GM12878 (cell line): Measurements from ENCODE around the gene SEC22C. TPM values are rescaled to one million over a fixed set of nuclear protein-coding genes. Genes with fewer than 3 reads are reported as not detected.

Experiments used
- ATAC-seq: fragments of 200-7000 bp; cut with Tn5 transposase; 3 replicates; pipeline ENCODE4 v1.9.1; 2020; ENCODE audit warnings: mild to moderate bottlenecking, moderate library complexity
- BruUV-seq: library from RNA; stranded (reverse); fragments of 400-500 nt; replicated peaks from 2 replicates; lab custom pipeline; 2021; lab: Mats Ljungman, UMichigan
- CTCF ChIA-PET: fragments of 300-600 bp; sonication (Branson Sonifier 250); formaldehyde crosslinking; extraction: SDS; loops from one replicate; lab custom pipeline; 2021; ENCODE audit warnings: inconsistent platforms; lab: Yijun Ruan, JAX
- POLR2A ChIA-PET: fragments of 350-600 bp; formaldehyde crosslinking; extraction: SDS; loops from one replicate; lab custom pipeline; 2021; ENCODE audit warnings: inconsistent platforms; lab: Charles Lee
- RAD21 ChIA-PET: fragments of 300-600 bp; sonication (Branson Sonifier 250); formaldehyde crosslinking; loops from one replicate; lab custom pipeline; 2023; ENCODE audit warnings: antibody characterized with exemption; ENCODE audit not compliant: unreplicated experiment; lab: Charles Lee
- SMC1A ChIA-PET: fragments of 300-600 bp; sonication (Branson Sonifier 250); formaldehyde crosslinking; loops from one replicate; lab custom pipeline; 2023; ENCODE audit not compliant: unreplicated experiment, uncharacterized antibody; lab: Charles Lee
- DNase-seq: peaks from one replicate; pipeline ENCODE4 v3.0.0-alpha.2; 2011; ENCODE audit warnings: low read depth, low spot score
- FAIRE-seq: peaks from 3 replicates; lab custom pipeline; 2011; peaks lifted over from hg19 to GRCh38; lab: Jason Lieb, UNC
- H2AFZ ChIP-seq: 2 replicates; pipeline ENCODE4 v1.6.0; 2011; ENCODE audit warnings: low read depth, low read length, control low read depth; ENCODE audit not compliant: control insufficient read depth
- H3K27ac ChIP-seq: 2 replicates; pipeline ENCODE4 v1.5.1; 2011; ENCODE audit warnings: control low read depth; ENCODE audit not compliant: control insufficient read depth, insufficient read depth
- H3K27me3 ChIP-seq, 2 experiments: replicated peaks in 1 of 2; 2 replicates each; pipeline versions ENCODE4 v1.6.0 to v1.6.1; 2011; ENCODE audit warnings: low read length in 1 of 2; ENCODE audit not compliant: control insufficient read depth in 2 of 2, insufficient read depth in 2 of 2
- H3K36me3 ChIP-seq, 2 experiments: 2 replicates each; pipeline ENCODE4 v1.5.1; 2011; ENCODE audit warnings: low read length in 1 of 2; ENCODE audit not compliant: control insufficient read depth in 2 of 2, insufficient read depth in 2 of 2
- H3K4me1 ChIP-seq: 2 replicates; pipeline ENCODE4 v1.6.1; 2011; ENCODE audit warnings: mild to moderate bottlenecking, low read length, moderate library complexity, mixed read lengths; ENCODE audit not compliant: control insufficient read depth, insufficient read depth
- H3K4me2 ChIP-seq: 2 replicates; pipeline ENCODE4 v1.6.0; 2011; ENCODE audit warnings: control low read depth; ENCODE audit not compliant: control insufficient read depth, insufficient read depth
- H3K4me3 ChIP-seq: fragments of 200-600 bp; sonication (generic); 2 replicates; pipeline ENCODE4 v1.5.1; 2016
- H3K79me2 ChIP-seq: 2 replicates; pipeline ENCODE4 v1.6.0; 2011; ENCODE audit warnings: low read length; ENCODE audit not compliant: control insufficient read depth, insufficient read depth
- H3K9ac ChIP-seq: 2 replicates; pipeline ENCODE4 v1.8.0; 2011; ENCODE audit warnings: low read length, control low read depth, mixed read lengths; ENCODE audit not compliant: control insufficient read depth, insufficient read depth
- H3K9me3 ChIP-seq: replicated peaks from 3 replicates; pipeline ENCODE4 v1.5.1; 2011; ENCODE audit warnings: mild to moderate bottlenecking, low read length; ENCODE audit not compliant: control insufficient read depth, insufficient read depth
- H4K20me1 ChIP-seq: 2 replicates; pipeline ENCODE4 v1.6.0; 2011; ENCODE audit not compliant: control insufficient read depth, insufficient read depth
- BACH1 ChIP-seq: fragments of 450-650 bp; IDR thresholded peaks from 2 replicates; pipeline ENCODE4 v1.6.1; 2017; ENCODE audit warnings: mild to moderate bottlenecking, borderline replicate concordance
- CREB1 ChIP-seq: IDR thresholded peaks from 2 replicates; pipeline ENCODE4 v1.6.1; 2012; ENCODE audit warnings: low read depth, mild to moderate bottlenecking, inconsistent platforms
- CTCF ChIP-seq, 3 experiments: IDR thresholded peaks in 2 of 3; conservative IDR thresholded peaks in 1 of 3; 2 replicates each; pipeline ENCODE4 v1.5.1; 2011; ENCODE audit warnings: low read depth in 3 of 3, low read length in 3 of 3, mild to moderate bottlenecking in 3 of 3, control low read depth in 2 of 3, moderate library complexity in 2 of 3, inconsistent platforms in 1 of 3, mixed read lengths in 1 of 3; ENCODE audit not compliant: control insufficient read depth in 2 of 3, insufficient read depth in 1 of 3; ENCODE audit errors: extremely low read depth in 1 of 3
- EZH2 ChIP-seq: IDR thresholded peaks from 2 replicates; pipeline ENCODE4 v1.6.1; 2012; ENCODE audit warnings: low read depth, mild to moderate bottlenecking, control low read depth, inconsistent platforms, low read length, borderline replicate concordance; ENCODE audit not compliant: control insufficient read depth
- KDM1A ChIP-seq: fragments of 200-600 bp; sonication (generic); IDR thresholded peaks from 2 replicates; pipeline ENCODE4 v1.6.1; 2016; ENCODE audit warnings: borderline replicate concordance
- LARP7 ChIP-seq: fragments of 450-650 bp; IDR thresholded peaks from 2 replicates; pipeline ENCODE4 v1.6.1; 2017; ENCODE audit warnings: mild to moderate bottlenecking
- MTA2 ChIP-seq: fragments of 450-650 bp; IDR thresholded peaks from 2 replicates; pipeline ENCODE4 v1.6.1; 2016; ENCODE audit warnings: low read depth, mild to moderate bottlenecking, moderate library complexity
- MYC ChIP-seq: IDR thresholded peaks from 2 replicates; pipeline ENCODE4 v1.6.1; 2011; ENCODE audit warnings: mild to moderate bottlenecking, low read length, moderate library complexity, inconsistent platforms; ENCODE audit not compliant: insufficient read depth, insufficient replicate concordance, insufficient read length, severe bottlenecking
- NFXL1 ChIP-seq: fragments of 450-650 bp; IDR thresholded peaks from 2 replicates; pipeline ENCODE4 v1.6.1; 2017; ENCODE audit warnings: antibody characterized with exemption, mild to moderate bottlenecking, borderline replicate concordance
- NFYA ChIP-seq: IDR thresholded peaks from 2 replicates; pipeline ENCODE4 v1.6.1; 2011; ENCODE audit warnings: low read depth, mild to moderate bottlenecking, low read length, improper control_type of control experiment, borderline replicate concordance
- POLR2AphosphoS2 ChIP-seq: IDR thresholded peaks from 2 replicates; pipeline ENCODE4 v1.6.1; 2011; ENCODE audit warnings: low read depth, mild to moderate bottlenecking, low read length, improper control_type of control experiment, moderate library complexity
- SIN3A ChIP-seq: IDR thresholded peaks from 2 replicates; pipeline ENCODE4 v1.6.1; 2012; ENCODE audit warnings: low read depth, low read length, improper control_type of control experiment
- SIX5 ChIP-seq: IDR thresholded peaks from 2 replicates; pipeline ENCODE4 v1.6.1; 2011; ENCODE audit warnings: mild to moderate bottlenecking, low read depth, low read length, moderate library complexity; ENCODE audit not compliant: severe bottlenecking
- SREBF1 ChIP-seq: IDR thresholded peaks from 2 replicates; pipeline ENCODE4 v1.6.1; 2012; ENCODE audit warnings: mild to moderate bottlenecking, low read length
- ZNF217 ChIP-seq: fragments of 450-650 bp; IDR thresholded peaks from 2 replicates; pipeline ENCODE4 v1.6.1; 2017; ENCODE audit warnings: antibody characterized with exemption, mild to moderate bottlenecking
- WGBS: methylation state at CpG from one replicate; pipeline ENCODE4 v1.1.6; 2016; ENCODE audit warnings: low lambda C conversion rate; ENCODE audit not compliant: insufficient replicate concordance, insufficient coverage; ENCODE audit errors: missing lambda C conversion rate; 5-methylcytosine and 5-hydroxymethylcytosine counted together
- in situ Hi-C: fragments of 300-500 bp; cut with MboI; formaldehyde crosslinking; loops from 9 replicates; pipeline ENCODE4 v1.14.3; 2018; ENCODE audit warnings: mixed read lengths
- intact Hi-C: fragments of 100-400 bp; cut with micrococcal nuclease; formaldehyde crosslinking; loops from one replicate; pipeline ENCODE4 v1.14.2; 2022; ENCODE audit not compliant: unreplicated experiment
- polyA plus RNA-seq, 11 experiments: library from polyadenylated mRNA; depleted of rRNA in 4 of 11; unstranded in 6 of 11; stranded (reverse) in 5 of 11; fragments of >200 nt; fragmentation: Nextera tagmentation in 4 of 11; fragmentation: Illumina TruSeq in 1 of 11; extraction: Ambion mirVana in 4 of 11; extraction: Trizol in 1 of 11; gene quantifications; 1 replicate in 1 of 11; 2 replicates in 10 of 11; pipeline versions ENCODE4 v1.2.1 to v1.2.3, GENCODE V29; 2011 to 2016; ENCODE audit warnings: inconsistent platforms in 2 of 11, missing spikeins in 2 of 11, low read depth in 1 of 11
- total RNA-seq, 4 experiments: library from RNA; depleted of rRNA in 3 of 4; stranded (reverse); fragments of >200 nt in 3 of 4; fragmentation: Illumina TruSeq in 1 of 4; extraction: Trizol in 1 of 4; gene quantifications; 2 replicates each; pipeline versions ENCODE4 v1.2.1 to v1.2.3, GENCODE V29; 2013 to 2021

Gene SEC22C
- total and polyA plus RNA-seq, 10 of the 15 experiments (the other 5 are each of a cell fraction or from before 2014, with no cell fraction given), result 15.6 to 47.0 (median 39.1) TPM

- WGBS, result 69% methylated on average over 4 of the region's 4 CpGs
- H3K79me2 ChIP-seq, result no peaks in the 10 kb centered on the region
- H3K36me3 ChIP-seq, result no peaks in the 10 kb centered on the region
- POLR2A ChIA-PET, result no interaction called here
- intact Hi-C loops, result no loop called here
- BruUV-seq, result no TSS peak
- SMC1A ChIA-PET, result no interaction called here
- RAD21 ChIA-PET, result no interaction called here
- no peaks in the 10 kb centered on the region for H3K4me1 ChIP-seq
- H3K9me3 ChIP-seq, result no peaks in the 10 kb centered on the region
- H3K27ac ChIP-seq, result no peak overlapping the region
- CTCF ChIA-PET, result interaction anchor here (1.6 kb wide), 1 partner anchor 31 kb away, joined by 3 read pairs; no protein-coding TSS in a partner anchor
- no peak overlapping the region for H3K4me3 ChIP-seq
- in situ Hi-C loops, result no loop called here
- H2AFZ ChIP-seq, result no peak overlapping the region
- no peaks in the 10 kb centered on the region for H4K20me1 ChIP-seq
- H3K27me3 ChIP-seq, result 0 out of 4 replicates have a peak, but pooled peaks cover 0 to 1% of the 10 kb centered on the region in 2 experiments
- TF ChIP-seq SREBF1 (no peak), NFYA (no peak), POLR2AphosphoS2 (no peak), LARP7 (no peak), ZNF217 (no peak)
- H3K4me2 ChIP-seq, result no peak overlapping the region
- no peak for ATAC-seq
- no peak for DNase-seq
- no peak overlapping the region for H3K9ac ChIP-seq
- FAIRE-seq, result no peak
Measured at GRCh38 chr3:42514876-42515275, 66.9 kb downstream of the SEC22C start.

GRCh38 chr3:42513521-42513920 lies 68.2 kb downstream of the SEC22C start:
- H3K9me3 ChIP-seq, result no peaks in the 10 kb centered on the region
- SMC1A ChIA-PET, result no interaction called here
- H3K79me2 ChIP-seq, result no peaks in the 10 kb centered on the region
- no peaks in the 10 kb centered on the region for H4K20me1 ChIP-seq
- DNase-seq (no peak), FAIRE-seq (no peak), ATAC-seq (no peak)
- no peak overlapping the region for H3K4me3 ChIP-seq
- H3K36me3 ChIP-seq, result no peaks in the 10 kb centered on the region
- no peak overlapping the region for H3K27ac ChIP-seq
- CTCF ChIA-PET, result no interaction called here
- intact Hi-C loops (no loop called here), in situ Hi-C loops (no loop called here)
- BruUV-seq, result no TSS peak
- H3K4me1 ChIP-seq, result no peaks in the 10 kb centered on the region
- RAD21 ChIA-PET, result no interaction called here
- POLR2A ChIA-PET, result no interaction called here
- H3K4me2 ChIP-seq, result no peak overlapping the region
- H3K27me3 ChIP-seq, result 0 out of 4 replicates have a peak, but pooled peaks cover 0 to 4% of the 10 kb centered on the region in 2 experiments
- WGBS, result 54% methylated on average over 6 of the region's 6 CpGs
- H2AFZ ChIP-seq, result no peak overlapping the region
- no peak overlapping the region for H3K9ac ChIP-seq
- TF ChIP-seq CTCF (IDR thresholded peaks at IDR 0.05 in 2 of 3, conservative IDR thresholded peaks at IDR 0.05 in 1 of 3; ENCODE audit: control insufficient read depth in 2 of 3, extremely low read depth in 1 of 3, insufficient read depth in 1 of 3, low read depth in 3 of 3, low read length in 3 of 3) (no peak), SIX5 (no peak), BACH1 (no peak), MTA2 (no peak), NFXL1 (no peak), KDM1A (no peak), MYC (no peak), EZH2 (no peak), CREB1 (no peak), SIN3A (no peak)
